K562 (cell line): Measurements from ENCODE around the gene WWOX. TPM values are rescaled to one million over a fixed set of nuclear protein-coding genes. Genes with fewer than 3 reads are reported as not detected.

Source experiments
- ATAC-seq: fragments of 200-7000 bp; cut with Tn5 transposase; 3 replicates; pipeline ENCODE4 v1.9.1; 2020; ENCODE audit warnings: moderate library complexity
- BruUV-seq: library from RNA; stranded (reverse); fragments of 400-500 nt; replicated peaks from 2 replicates; lab custom pipeline; 2021; lab: Mats Ljungman, UMichigan
- CTCF ChIA-PET: fragments of 300-600 bp; formaldehyde crosslinking; extraction: SDS; loops from one replicate; lab custom pipeline; 2021; ENCODE audit warnings: low intra/inter-chr PET ratio; lab: Yijun Ruan, JAX
- POLR2A ChIA-PET: fragments of 300-600, 350-650 bp; sonication (Branson Sonifier 250); formaldehyde crosslinking; extraction: SDS; loops from one replicate; lab custom pipeline; 2021; ENCODE audit warnings: antibody characterized with exemption, inconsistent platforms; lab: Yijun Ruan, JAX
- DNase-seq, 4 experiments: peaks; one replicate each; pipeline versions ENCODE4 v3.0.0 to v3.0.0-alpha.2; 2011 to 2018; ENCODE audit warnings: low spot score in 3 of 4, mixed read lengths in 3 of 4; ENCODE audit errors: extremely low read depth in 1 of 4
- FAIRE-seq: peaks from 2 replicates; lab custom pipeline; 2011; peaks lifted over from hg19 to GRCh38; lab: Jason Lieb, UNC
- H2AFZ ChIP-seq: 2 replicates; pipeline ENCODE4 v1.6.0; 2011; ENCODE audit warnings: low read depth, low read length, control low read depth, inconsistent platforms
- H3K27ac ChIP-seq: fragments of 200-600 bp; 3 replicates; pipeline ENCODE4 v1.8.0; 2011; ENCODE audit warnings: low read depth, mild to moderate bottlenecking, control low read depth, inconsistent platforms, low read length, moderate library complexity, mixed read lengths; ENCODE audit errors: extremely low read depth
- H3K27me3 ChIP-seq, 2 experiments: fragments of 300-600 bp in 1 of 2; 2 replicates in 1 of 2; 3 replicates in 1 of 2; pipeline versions ENCODE4 v1.6.0 to v1.8.0; 2011; ENCODE audit warnings: inconsistent platforms in 2 of 2, low read length in 2 of 2, mild to moderate bottlenecking in 1 of 2, mixed read lengths in 1 of 2, moderate library complexity in 1 of 2; ENCODE audit not compliant: control insufficient read depth in 2 of 2, insufficient read depth in 2 of 2
- H3K36me3 ChIP-seq: fragments of 300-600 bp; 3 replicates; pipeline ENCODE4 v1.8.0; 2011; ENCODE audit warnings: mild to moderate bottlenecking, low read length, inconsistent platforms; ENCODE audit not compliant: control insufficient read depth, insufficient read depth
- H3K4me1 ChIP-seq, 2 experiments: fragments of 200-600 bp in 1 of 2; replicated peaks in 1 of 2; 2 replicates in 1 of 2; 3 replicates in 1 of 2; pipeline versions ENCODE4 v1.5.1 to v1.8.0; 2011; ENCODE audit warnings: inconsistent platforms in 2 of 2, low read length in 2 of 2, mild to moderate bottlenecking in 1 of 2, mixed read lengths in 1 of 2, moderate library complexity in 1 of 2; ENCODE audit not compliant: control insufficient read depth in 2 of 2, insufficient read depth in 2 of 2
- H3K4me2 ChIP-seq: 2 replicates; pipeline ENCODE4 v1.6.1; 2011; ENCODE audit warnings: low read length, control low read depth, inconsistent platforms, mixed read lengths; ENCODE audit not compliant: insufficient read depth
- H3K4me3 ChIP-seq: fragments of 200-600 bp; sonication (generic), shearing (Covaris generic); 2 replicates; pipeline ENCODE4 v1.5.1; 2016; ENCODE audit warnings: control low read depth, inconsistent platforms
- H3K79me2 ChIP-seq: fragments of 200-600 bp; 3 replicates; pipeline ENCODE4 v1.8.0; 2011; ENCODE audit warnings: low read length, inconsistent platforms; ENCODE audit not compliant: control insufficient read depth, insufficient read depth
- H3K9ac ChIP-seq, 2 experiments: 2 replicates each; pipeline versions ENCODE4 v1.6.0 to v1.6.1; 2011; ENCODE audit warnings: low read depth in 2 of 2, low read length in 2 of 2, control low read depth in 1 of 2, inconsistent platforms in 1 of 2, mild to moderate bottlenecking in 1 of 2, mixed read lengths in 1 of 2; ENCODE audit not compliant: insufficient read depth in 1 of 2
- H3K9me1 ChIP-seq: one replicate; pipeline ENCODE4 v1.6.0; 2011; ENCODE audit warnings: inconsistent platforms, mild to moderate bottlenecking, low read length, moderate library complexity; ENCODE audit not compliant: control insufficient read depth, insufficient read depth
- H3K9me3 ChIP-seq: replicated peaks from 2 replicates; pipeline ENCODE4 v1.5.1; 2011; ENCODE audit warnings: low read depth, low read length, inconsistent platforms; ENCODE audit not compliant: control insufficient read depth, insufficient read depth
- H4K20me1 ChIP-seq: replicated peaks from 2 replicates; pipeline ENCODE4 v1.6.1; 2011; ENCODE audit warnings: low read length, inconsistent platforms, mixed read lengths; ENCODE audit not compliant: control insufficient read depth, insufficient read depth
- KDM1A ChIP-seq, 2 experiments: fragments of 450-650 bp; IDR thresholded peaks; 2 replicates each; pipeline ENCODE4 v1.6.1; 2016; ENCODE audit warnings: mild to moderate bottlenecking in 2 of 2
- MEIS2 ChIP-seq: fragments of 450-650 bp; IDR thresholded peaks from 2 replicates; pipeline ENCODE4 v1.6.1; 2014; ENCODE audit warnings: mild to moderate bottlenecking; ENCODE audit not compliant: partially characterized antibody
- PBX2 ChIP-seq, 2 experiments: IDR thresholded peaks in 1 of 2; conservative IDR thresholded peaks in 1 of 2; 2 replicates each; pipeline ENCODE4 v1.6.1; 2016; ENCODE audit warnings: low read depth in 2 of 2, mild to moderate bottlenecking in 1 of 2, missing compliant biosample characterization in 1 of 2, missing genetic modification characterization in 1 of 2, moderate library complexity in 1 of 2
- PKNOX1 ChIP-seq: fragments of 450-650 bp; IDR thresholded peaks from 2 replicates; pipeline ENCODE4 v1.6.1; 2016
- WGBS: fragments of 100-300 bp; shearing (Covaris generic); methylation state at CpG from one replicate; pipeline ENCODE4 v1.1.6; 2016; ENCODE audit warnings: low coverage, mixed read lengths; ENCODE audit not compliant: insufficient coverage; ENCODE audit errors: missing lambda C conversion rate; 5-methylcytosine and 5-hydroxymethylcytosine counted together
- in situ Hi-C: fragments of 300-500 bp; cut with MboI; formaldehyde crosslinking; loops from 4 replicates; pipeline ENCODE4 v1.15.0; 2018; ENCODE audit warnings: inconsistent platforms, mixed read lengths
- intact Hi-C: fragments of 100-400 bp; cut with micrococcal nuclease; formaldehyde crosslinking; loops from 2 replicates; pipeline ENCODE4 v1.14.2; 2022
- polyA plus RNA-seq, 8 experiments: library from polyadenylated mRNA; depleted of rRNA in 4 of 8; stranded (reverse) in 5 of 8; unstranded in 3 of 8; fragments of >200 nt; fragmentation: Nextera tagmentation in 2 of 8; fragmentation: Illumina TruSeq in 1 of 8; extraction: Ambion mirVana in 2 of 8; extraction: Trizol in 1 of 8; gene quantifications; 2 replicates each; pipeline versions ENCODE4 v1.2.1 to v1.2.3, GENCODE V29; 2011 to 2014; ENCODE audit warnings: inconsistent platforms in 1 of 8, missing spikeins in 1 of 8
- total RNA-seq, 7 experiments: library from RNA; depleted of rRNA in 6 of 7; stranded (reverse); fragments of >200 nt in 6 of 7; fragmentation: Illumina TruSeq in 2 of 7; extraction: Trizol in 2 of 7; gene quantifications; 2 replicates each; pipeline versions ENCODE4 v1.2.1 to v1.2.3, GENCODE V29; 2011 to 2021; ENCODE audit warnings: low replicate concordance in 1 of 7

WWOX gene
- total and polyA plus RNA-seq, 9 of the 15 experiments (the other 6 are each of a cell fraction or from before 2014, with no cell fraction given) = 1.6 to 22.7 (median 8.1) TPM

GRCh38 chr16:78092758-78093157 lies 6.7 kb upstream of the WWOX start:
- WGBS = 2% methylated on average over 7 of the region's 7 CpGs
- no TSS peak for BruUV-seq
- in situ Hi-C loops (no loop called here), intact Hi-C loops (loop anchor here (10.0 kb wide), 1 partner anchor 418 kb away; no protein-coding TSS in a partner anchor)
- Histone ChIP-seq H3K36me3 (no peaks in the 10 kb centered on the region), H3K9me1 (no peaks in the 10 kb centered on the region), H3K4me3 (no peak overlapping the region), H3K9me3 (no peaks in the 10 kb centered on the region), H3K4me1 (no peaks in the 10 kb centered on the region; a peak in 3 of 5 replicates)
- CTCF ChIA-PET = no interaction called here
- DNase-seq (peak in 1 of 4 experiments; percentile 11), FAIRE-seq (peak; percentile 63)
- TF ChIP-seq MEIS2 = peak; percentile 73
- TF ChIP-seq KDM1A (IDR thresholded peaks at IDR 0.05) = no peak
- TF ChIP-seq PKNOX1 = peak; percentile 56; the same call in 1 of the 2 replicates
- no peak for TF ChIP-seq PBX2 (CRISPR knock-in tag; IDR thresholded peaks at IDR 0.05; ENCODE audit: low read depth)
- TF ChIP-seq PBX2 (tag; conservative IDR thresholded peaks at IDR 0.05; ENCODE audit: low read depth) = peak; percentile 67
- TF ChIP-seq, all 486 proteins: peak for 3
- POLR2A ChIA-PET = interaction anchor here (0.8 to 1.4 kb wide), 2 partner anchors 28 to 862 kb away, joined by 4 to 7 read pairs; no protein-coding TSS in a partner anchor
- H3K27me3 ChIP-seq = peaks cover 7 to 10% of the 10 kb centered on the region in 2 experiments; a peak in 4 of 5 replicates
- H3K9ac ChIP-seq = no peak overlapping the region
- peak overlapping the region; percentile 18; the same call in 1 of the 2 replicates for H3K4me2 ChIP-seq
- H3K27ac ChIP-seq = no peak overlapping the region
- peak; percentile 73 for ATAC-seq
- no peak overlapping the region; the same call in 1 of the 2 replicates for H2AFZ ChIP-seq
- no peaks in the 10 kb centered on the region for H3K79me2 ChIP-seq
- 0 out of 2 replicates have a peak, but pooled peaks cover 4% of the 10 kb centered on the region for H4K20me1 ChIP-seq
